GM12872 (cell line): ENCODE data around the gene OAS2.

Experiments
- TF ChIP-seq, protein P1 (sequence below): IDR thresholded peaks from 3 replicates; pipeline ENCODE4 v1.5.1; 2011; ENCODE audit warnings: low read depth, mild to moderate bottlenecking, low read length, moderate library complexity; ENCODE audit not compliant: insufficient read depth

OAS2 gene

DNA sequence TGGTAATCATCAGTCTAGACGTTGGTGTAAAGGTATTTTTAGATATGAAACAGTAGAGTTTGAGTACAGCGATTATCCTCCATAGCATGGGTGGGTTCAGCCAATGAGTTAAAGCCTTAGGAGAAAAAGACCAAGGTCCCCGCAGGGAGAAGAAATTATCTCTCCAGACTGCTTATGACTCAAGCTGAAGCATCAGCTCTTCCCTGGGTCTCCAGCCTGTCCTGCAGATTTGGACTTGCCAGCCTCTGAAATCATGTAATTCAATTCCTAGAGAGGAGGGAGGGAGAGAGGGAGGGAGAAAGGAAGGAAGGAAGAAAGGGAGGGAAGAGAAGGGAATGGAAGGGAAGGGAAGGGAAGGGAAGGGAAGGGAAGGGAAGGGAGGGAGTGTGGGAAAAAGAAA, 66.2 kb downstream of the OAS2 start:
- TF ChIP-seq, protein P1, sequence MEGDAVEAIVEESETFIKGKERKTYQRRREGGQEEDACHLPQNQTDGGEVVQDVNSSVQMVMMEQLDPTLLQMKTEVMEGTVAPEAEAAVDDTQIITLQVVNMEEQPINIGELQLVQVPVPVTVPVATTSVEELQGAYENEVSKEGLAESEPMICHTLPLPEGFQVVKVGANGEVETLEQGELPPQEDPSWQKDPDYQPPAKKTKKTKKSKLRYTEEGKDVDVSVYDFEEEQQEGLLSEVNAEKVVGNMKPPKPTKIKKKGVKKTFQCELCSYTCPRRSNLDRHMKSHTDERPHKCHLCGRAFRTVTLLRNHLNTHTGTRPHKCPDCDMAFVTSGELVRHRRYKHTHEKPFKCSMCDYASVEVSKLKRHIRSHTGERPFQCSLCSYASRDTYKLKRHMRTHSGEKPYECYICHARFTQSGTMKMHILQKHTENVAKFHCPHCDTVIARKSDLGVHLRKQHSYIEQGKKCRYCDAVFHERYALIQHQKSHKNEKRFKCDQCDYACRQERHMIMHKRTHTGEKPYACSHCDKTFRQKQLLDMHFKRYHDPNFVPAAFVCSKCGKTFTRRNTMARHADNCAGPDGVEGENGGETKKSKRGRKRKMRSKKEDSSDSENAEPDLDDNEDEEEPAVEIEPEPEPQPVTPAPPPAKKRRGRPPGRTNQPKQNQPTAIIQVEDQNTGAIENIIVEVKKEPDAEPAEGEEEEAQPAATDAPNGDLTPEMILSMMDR = no peak

DNA sequence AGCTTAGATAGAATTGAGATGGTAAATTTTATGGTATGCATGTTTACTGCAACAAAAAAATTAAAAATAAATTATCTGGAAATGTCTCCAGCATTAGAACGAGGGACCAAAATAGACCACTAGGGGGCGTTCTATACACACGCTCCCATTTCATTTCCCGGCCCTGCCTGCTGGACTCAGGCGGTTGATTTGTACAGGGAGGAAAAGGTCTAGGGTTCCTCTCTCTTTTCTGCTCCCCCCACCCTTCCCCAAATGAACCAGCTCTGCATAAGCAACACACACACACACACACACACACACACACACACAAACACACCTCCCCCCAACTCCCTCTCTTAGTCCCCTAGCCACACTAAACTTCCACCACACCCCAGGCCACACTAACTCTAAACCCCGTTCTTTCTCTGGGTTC, 70.4 kb downstream of the OAS2 start:
- TF ChIP-seq, protein P1 = peak; percentile 82

DNA sequence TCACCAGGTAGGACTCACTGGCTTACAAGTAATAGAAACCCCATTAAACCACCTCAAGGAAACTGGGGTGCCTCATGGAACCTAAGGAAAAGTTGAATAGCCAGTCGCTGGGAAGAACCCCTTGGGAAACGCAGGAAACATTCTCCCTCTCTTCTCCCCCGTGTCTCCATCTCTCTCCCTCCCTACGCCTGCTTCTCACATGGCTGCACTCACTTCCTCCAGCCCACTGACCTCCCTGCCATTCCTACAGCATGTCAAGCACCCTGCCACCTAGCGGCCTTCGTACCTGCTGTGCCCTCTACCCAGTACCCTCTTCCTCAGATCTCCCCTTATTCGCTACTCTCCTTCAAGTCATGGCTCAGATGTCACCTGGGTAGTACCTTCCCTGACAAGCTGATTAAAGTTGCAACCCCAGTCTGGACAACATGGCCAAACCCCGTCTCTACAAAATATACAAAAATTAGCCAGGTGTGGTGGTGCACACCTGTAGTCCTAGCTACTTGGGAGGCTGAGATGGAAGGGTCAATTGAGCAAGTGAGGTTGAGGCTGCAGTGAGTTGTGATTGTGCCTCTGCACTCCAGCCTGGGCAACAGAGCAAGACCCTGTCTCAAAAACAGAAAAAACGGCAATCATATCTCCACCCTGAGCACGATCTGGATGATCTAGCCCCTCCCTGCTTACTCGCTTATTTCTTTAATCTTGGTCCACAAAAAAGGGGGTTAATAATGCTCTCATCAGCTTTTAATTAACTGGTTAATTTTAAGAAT, 71.8 kb downstream of the OAS2 start:
- TF ChIP-seq, protein P1 = peak; percentile 81

DNA sequence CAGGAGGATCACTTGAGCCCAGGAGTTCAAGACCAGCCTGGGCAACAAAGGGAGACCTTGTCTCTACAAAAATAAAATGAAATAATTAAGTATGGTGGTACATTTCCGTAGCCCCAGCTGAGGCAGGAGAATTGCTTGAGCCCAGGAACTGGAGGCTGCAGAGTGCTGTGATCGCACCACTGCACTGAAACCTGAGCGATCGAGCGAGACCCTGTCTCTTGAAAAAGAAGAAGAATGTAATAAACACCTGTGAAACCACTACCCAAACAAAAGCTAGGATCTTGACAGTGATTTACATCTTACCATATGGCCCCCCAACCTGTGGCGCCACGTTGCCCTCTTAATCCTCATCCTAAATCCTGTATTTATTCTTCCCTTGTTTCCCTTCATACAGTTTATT, 72.5 kb downstream of the OAS2 start:
- TF ChIP-seq, protein P1 = no peak

DNA sequence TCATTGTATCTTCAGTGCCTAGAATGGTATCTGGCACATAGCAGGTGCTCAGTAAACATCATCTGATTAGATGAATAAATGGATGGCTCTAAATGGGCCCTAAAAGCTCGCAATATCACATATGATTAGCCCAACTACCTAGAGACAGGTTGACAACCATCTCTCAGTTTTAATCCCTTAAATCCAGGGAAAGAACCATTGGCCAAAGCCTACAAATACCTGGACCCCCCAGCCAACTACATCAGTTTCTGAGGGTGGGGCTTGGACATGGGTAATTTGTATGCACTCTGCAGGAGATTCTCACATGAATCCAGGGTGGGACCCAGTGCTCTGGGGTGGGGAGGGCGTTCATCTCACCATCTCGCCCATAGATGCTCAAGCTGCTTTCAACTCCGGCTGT, 73.4 kb downstream of the OAS2 start:
- TF ChIP-seq, protein P1 = no peak

DNA sequence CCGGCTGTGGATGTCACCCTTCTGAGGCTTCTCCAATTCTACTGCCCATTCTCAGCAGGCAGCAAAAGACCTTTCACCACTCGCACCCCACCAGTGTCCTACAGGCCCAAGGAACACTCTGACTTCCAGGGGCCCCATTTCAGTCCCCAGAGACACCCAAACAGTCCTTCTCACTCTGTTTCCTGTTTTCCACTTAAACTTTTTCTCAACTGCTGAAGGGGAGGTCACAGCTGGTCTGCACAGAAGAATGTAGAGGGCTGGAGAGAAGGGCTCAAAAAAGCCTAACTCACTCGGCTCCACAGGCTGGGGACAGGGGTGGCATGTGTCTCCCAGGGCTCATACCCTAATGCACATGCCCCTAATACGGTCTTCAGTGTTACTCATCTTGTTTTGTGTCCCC, 74.0 kb downstream of the OAS2 start:
- TF ChIP-seq, protein P1 = no peak

DNA sequence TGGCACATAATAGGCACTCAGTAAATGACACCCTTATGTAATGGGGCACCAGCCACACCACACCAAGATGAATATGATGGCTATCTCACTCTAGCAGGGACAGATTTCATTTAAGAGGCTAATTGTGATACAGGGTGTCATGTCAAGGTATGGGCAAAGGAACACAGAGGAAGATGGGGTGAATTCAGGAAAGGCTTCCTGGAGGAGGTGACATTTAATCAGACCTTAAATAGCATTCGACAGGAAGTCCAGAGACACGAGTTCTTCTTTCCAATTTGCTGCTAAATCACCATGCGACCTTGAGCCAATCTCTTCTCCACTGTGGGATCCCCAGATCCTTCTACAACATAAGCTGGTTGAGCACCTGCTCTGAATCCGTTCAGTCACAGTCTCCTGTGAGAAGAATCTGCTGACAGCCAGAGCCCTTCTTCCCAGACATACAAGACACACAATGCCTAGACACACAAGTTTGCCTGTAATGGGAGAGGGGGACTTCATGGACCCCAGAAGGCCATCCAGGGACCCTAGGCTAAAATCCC, 76.7 kb downstream of the OAS2 start:
- TF ChIP-seq, protein P1 = no peak
